K562 (cell line): ENCODE results near the gene NMRK1. TPM values are rescaled to one million over a fixed set of nuclear protein-coding genes. Genes with fewer than 3 reads are reported as not detected.

Experiments
- ATAC-seq: fragments of 200-7000 bp; cut with Tn5 transposase; 3 replicates; pipeline ENCODE4 v1.9.1; 2020; ENCODE audit warnings: moderate library complexity
- BruUV-seq: library from RNA; stranded (reverse); fragments of 400-500 nt; replicated peaks from 2 replicates; lab custom pipeline; 2021; lab: Mats Ljungman, UMichigan
- CTCF ChIA-PET: fragments of 300-600 bp; formaldehyde crosslinking; extraction: SDS; loops from one replicate; lab custom pipeline; 2021; ENCODE audit warnings: low intra/inter-chr PET ratio; lab: Yijun Ruan, JAX
- POLR2A ChIA-PET: fragments of 300-600, 350-650 bp; sonication (Branson Sonifier 250); formaldehyde crosslinking; extraction: SDS; loops from one replicate; lab custom pipeline; 2021; ENCODE audit warnings: antibody characterized with exemption, inconsistent platforms; lab: Yijun Ruan, JAX
- DNase-seq, 4 experiments: peaks; one replicate each; pipeline versions ENCODE4 v3.0.0 to v3.0.0-alpha.2; 2011 to 2018; ENCODE audit warnings: low spot score in 3 of 4, mixed read lengths in 3 of 4; ENCODE audit errors: extremely low read depth in 1 of 4
- FAIRE-seq: peaks from 2 replicates; lab custom pipeline; 2011; peaks lifted over from hg19 to GRCh38; lab: Jason Lieb, UNC
- H2AFZ ChIP-seq: 2 replicates; pipeline ENCODE4 v1.6.0; 2011; ENCODE audit warnings: low read depth, low read length, control low read depth, inconsistent platforms
- H3K27ac ChIP-seq: fragments of 200-600 bp; 3 replicates; pipeline ENCODE4 v1.8.0; 2011; ENCODE audit warnings: low read depth, mild to moderate bottlenecking, control low read depth, inconsistent platforms, low read length, moderate library complexity, mixed read lengths; ENCODE audit errors: extremely low read depth
- H3K27me3 ChIP-seq, 2 experiments: fragments of 300-600 bp in 1 of 2; 2 replicates in 1 of 2; 3 replicates in 1 of 2; pipeline versions ENCODE4 v1.6.0 to v1.8.0; 2011; ENCODE audit warnings: inconsistent platforms in 2 of 2, low read length in 2 of 2, mild to moderate bottlenecking in 1 of 2, mixed read lengths in 1 of 2, moderate library complexity in 1 of 2; ENCODE audit not compliant: control insufficient read depth in 2 of 2, insufficient read depth in 2 of 2
- H3K36me3 ChIP-seq: fragments of 300-600 bp; 3 replicates; pipeline ENCODE4 v1.8.0; 2011; ENCODE audit warnings: mild to moderate bottlenecking, low read length, inconsistent platforms; ENCODE audit not compliant: control insufficient read depth, insufficient read depth
- H3K4me1 ChIP-seq, 2 experiments: fragments of 200-600 bp in 1 of 2; replicated peaks in 1 of 2; 2 replicates in 1 of 2; 3 replicates in 1 of 2; pipeline versions ENCODE4 v1.5.1 to v1.8.0; 2011; ENCODE audit warnings: inconsistent platforms in 2 of 2, low read length in 2 of 2, mild to moderate bottlenecking in 1 of 2, mixed read lengths in 1 of 2, moderate library complexity in 1 of 2; ENCODE audit not compliant: control insufficient read depth in 2 of 2, insufficient read depth in 2 of 2
- H3K4me2 ChIP-seq: 2 replicates; pipeline ENCODE4 v1.6.1; 2011; ENCODE audit warnings: low read length, control low read depth, inconsistent platforms, mixed read lengths; ENCODE audit not compliant: insufficient read depth
- H3K4me3 ChIP-seq: fragments of 200-600 bp; sonication (generic), shearing (Covaris generic); 2 replicates; pipeline ENCODE4 v1.5.1; 2016; ENCODE audit warnings: control low read depth, inconsistent platforms
- H3K79me2 ChIP-seq: fragments of 200-600 bp; 3 replicates; pipeline ENCODE4 v1.8.0; 2011; ENCODE audit warnings: low read length, inconsistent platforms; ENCODE audit not compliant: control insufficient read depth, insufficient read depth
- H3K9ac ChIP-seq, 2 experiments: 2 replicates each; pipeline versions ENCODE4 v1.6.0 to v1.6.1; 2011; ENCODE audit warnings: low read depth in 2 of 2, low read length in 2 of 2, control low read depth in 1 of 2, inconsistent platforms in 1 of 2, mild to moderate bottlenecking in 1 of 2, mixed read lengths in 1 of 2; ENCODE audit not compliant: insufficient read depth in 1 of 2
- H3K9me1 ChIP-seq: one replicate; pipeline ENCODE4 v1.6.0; 2011; ENCODE audit warnings: inconsistent platforms, mild to moderate bottlenecking, low read length, moderate library complexity; ENCODE audit not compliant: control insufficient read depth, insufficient read depth
- H3K9me3 ChIP-seq: replicated peaks from 2 replicates; pipeline ENCODE4 v1.5.1; 2011; ENCODE audit warnings: low read depth, low read length, inconsistent platforms; ENCODE audit not compliant: control insufficient read depth, insufficient read depth
- H4K20me1 ChIP-seq: replicated peaks from 2 replicates; pipeline ENCODE4 v1.6.1; 2011; ENCODE audit warnings: low read length, inconsistent platforms, mixed read lengths; ENCODE audit not compliant: control insufficient read depth, insufficient read depth
- NFE2L1 ChIP-seq: fragments of 450-650 bp; IDR thresholded peaks from 2 replicates; pipeline ENCODE4 v1.6.1; 2016; ENCODE audit warnings: missing genetic modification characterization, low read depth, mild to moderate bottlenecking, missing compliant biosample characterization, moderate library complexity, borderline replicate concordance
- NFIC ChIP-seq: fragments of 450-650 bp; IDR thresholded peaks from 2 replicates; pipeline ENCODE4 v1.6.1; 2017; ENCODE audit warnings: mild to moderate bottlenecking, inconsistent platforms
- NFIX ChIP-seq: fragments of 250-450 bp; sonication (Bioruptor Pico); IDR thresholded peaks from 2 replicates; pipeline ENCODE4 v1.4.0; 2020; ENCODE audit warnings: low read depth, mild to moderate bottlenecking, moderate library complexity
- PPARD ChIP-seq: fragments of 250-450 bp; sonication (Bioruptor Pico); IDR thresholded peaks from 2 replicates; pipeline ENCODE4 v1.8.0; 2022; ENCODE audit warnings: inconsistent platforms, mild to moderate bottlenecking, moderate library complexity
- RBM14 ChIP-seq: fragments of 200-400 bp; formaldehyde crosslinking; IDR thresholded peaks from 2 replicates; pipeline ENCODE4 v1.6.1; 2018; ENCODE audit warnings: low read depth, mild to moderate bottlenecking, low read length, moderate library complexity, borderline replicate concordance; ENCODE audit not compliant: insufficient read depth
- ZNF584 ChIP-seq: fragments of 200-800 bp; sonication (Bioruptor generic); IDR thresholded peaks from 2 replicates; pipeline ENCODE4 v1.6.1; 2016; ENCODE audit warnings: low read depth, mild to moderate bottlenecking, missing genetic modification characterization, missing compliant biosample characterization
- ZZZ3 ChIP-seq: fragments of 450-650 bp; IDR thresholded peaks from 2 replicates; pipeline ENCODE4 v1.6.1; 2016; ENCODE audit warnings: antibody characterized with exemption, mild to moderate bottlenecking, moderate library complexity
- WGBS: fragments of 100-300 bp; shearing (Covaris generic); methylation state at CpG from one replicate; pipeline ENCODE4 v1.1.6; 2016; ENCODE audit warnings: low coverage, mixed read lengths; ENCODE audit not compliant: insufficient coverage; ENCODE audit errors: missing lambda C conversion rate; 5-methylcytosine and 5-hydroxymethylcytosine counted together
- in situ Hi-C: fragments of 300-500 bp; cut with MboI; formaldehyde crosslinking; loops from 4 replicates; pipeline ENCODE4 v1.15.0; 2018; ENCODE audit warnings: inconsistent platforms, mixed read lengths
- intact Hi-C: fragments of 100-400 bp; cut with micrococcal nuclease; formaldehyde crosslinking; loops from 2 replicates; pipeline ENCODE4 v1.14.2; 2022
- polyA plus RNA-seq, 8 experiments: library from polyadenylated mRNA; depleted of rRNA in 4 of 8; stranded (reverse) in 5 of 8; unstranded in 3 of 8; fragments of >200 nt; fragmentation: Nextera tagmentation in 2 of 8; fragmentation: Illumina TruSeq in 1 of 8; extraction: Ambion mirVana in 2 of 8; extraction: Trizol in 1 of 8; gene quantifications; 2 replicates each; pipeline versions ENCODE4 v1.2.1 to v1.2.3, GENCODE V29; 2011 to 2014; ENCODE audit warnings: inconsistent platforms in 1 of 8, missing spikeins in 1 of 8
- total RNA-seq, 7 experiments: library from RNA; depleted of rRNA in 6 of 7; stranded (reverse); fragments of >200 nt in 6 of 7; fragmentation: Illumina TruSeq in 2 of 7; extraction: Trizol in 2 of 7; gene quantifications; 2 replicates each; pipeline versions ENCODE4 v1.2.1 to v1.2.3, GENCODE V29; 2011 to 2021; ENCODE audit warnings: low replicate concordance in 1 of 7
- TF ChIP-seq, protein P1 (sequence below): sonication (generic); formaldehyde crosslinking; IDR thresholded peaks from 2 replicates; pipeline ENCODE4 v1.8.1; 2023; ENCODE audit warnings: mild to moderate bottlenecking, missing genetic modification reagents
- TF ChIP-seq, protein P2 (sequence below), 2 experiments: fragments of 450-650 bp in 1 of 2; sonication (generic) in 1 of 2; formaldehyde crosslinking in 1 of 2; IDR thresholded peaks in 1 of 2; conservative IDR thresholded peaks in 1 of 2; 2 replicates each; pipeline versions ENCODE4 v1.6.1 to v1.8.1; 2016 to 2023; ENCODE audit warnings: mild to moderate bottlenecking in 2 of 2, moderate library complexity in 2 of 2, inconsistent platforms in 1 of 2, missing genetic modification reagents in 1 of 2

Gene NMRK1
- total and polyA plus RNA-seq, 9 of the 15 experiments (the other 6 are each of a cell fraction or from before 2014, with no cell fraction given), result 1.1 to 3.5 (median 1.7) TPM

DNA sequence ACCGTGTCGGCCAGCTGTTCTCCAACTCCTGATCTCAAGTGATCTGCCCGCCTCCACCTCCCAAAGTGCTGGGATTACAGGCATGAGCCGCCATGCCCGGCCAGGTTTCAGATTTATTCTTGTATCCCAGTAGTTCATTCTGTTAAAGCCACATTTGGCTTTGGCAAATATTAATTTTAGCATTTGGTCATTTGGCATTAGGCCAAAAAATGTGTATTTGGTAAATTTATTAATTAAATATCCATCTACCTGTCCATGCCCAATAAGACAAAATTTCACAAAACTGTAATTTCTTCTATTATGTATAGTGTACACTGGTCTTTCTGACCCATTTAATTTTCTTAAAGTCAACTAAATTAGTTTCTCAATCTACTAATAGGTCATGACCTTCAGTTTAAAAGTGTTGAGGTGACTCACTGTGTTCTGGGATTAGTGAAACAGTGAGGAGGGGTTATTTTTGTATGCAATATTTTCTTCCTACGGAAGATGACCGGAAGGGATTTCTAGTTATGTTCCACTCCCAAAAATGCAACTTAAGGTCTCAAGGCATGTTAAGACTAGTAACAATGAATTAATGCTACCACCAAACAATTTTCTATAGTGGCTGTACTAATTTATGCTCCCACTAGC lies 21.4 kb upstream of the NMRK1 start:
- no TSS peak for BruUV-seq
- in situ Hi-C loops, result no loop called here
- no peaks in the 10 kb centered on the region for H3K79me2 ChIP-seq
- no peak overlapping the region for H3K4me3 ChIP-seq
- no peaks in the 10 kb centered on the region for H3K9me3 ChIP-seq
- H3K9me1 ChIP-seq, result no peaks in the 10 kb centered on the region
- H4K20me1 ChIP-seq, result no peaks in the 10 kb centered on the region
- ChIA-PET POLR2A (interaction anchor here (0.8 kb wide), 1 partner anchor 81 kb away, joined by 3 read pairs; the partner anchor contains the start of gene CARNMT1), CTCF (no interaction called here)
- FAIRE-seq, result no peak
- no peak overlapping the region for H3K9ac ChIP-seq
- DNase-seq, result no peak
- ATAC-seq, result no peak
- H3K36me3 ChIP-seq, result no peaks in the 10 kb centered on the region
- H3K27me3 ChIP-seq, result no peaks in the 10 kb centered on the region
- H3K27ac ChIP-seq, result no peak overlapping the region
- H3K4me2 ChIP-seq, result no peak overlapping the region
- no peaks in the 10 kb centered on the region for H3K4me1 ChIP-seq
- WGBS, result 95% methylated on average over 7 of the region's 7 CpGs
- intact Hi-C loops, result no loop called here
- TF ChIP-seq NFE2L1 (tag) (no peak), NFIC (peak; percentile 86), ZNF584 (no peak), NFIX (peak; percentile 70), ZZZ3 (no peak), RBM14 (no peak), PPARD (CRISPR knock-in tag) (no peak)
- TF ChIP-seq, protein P1, sequence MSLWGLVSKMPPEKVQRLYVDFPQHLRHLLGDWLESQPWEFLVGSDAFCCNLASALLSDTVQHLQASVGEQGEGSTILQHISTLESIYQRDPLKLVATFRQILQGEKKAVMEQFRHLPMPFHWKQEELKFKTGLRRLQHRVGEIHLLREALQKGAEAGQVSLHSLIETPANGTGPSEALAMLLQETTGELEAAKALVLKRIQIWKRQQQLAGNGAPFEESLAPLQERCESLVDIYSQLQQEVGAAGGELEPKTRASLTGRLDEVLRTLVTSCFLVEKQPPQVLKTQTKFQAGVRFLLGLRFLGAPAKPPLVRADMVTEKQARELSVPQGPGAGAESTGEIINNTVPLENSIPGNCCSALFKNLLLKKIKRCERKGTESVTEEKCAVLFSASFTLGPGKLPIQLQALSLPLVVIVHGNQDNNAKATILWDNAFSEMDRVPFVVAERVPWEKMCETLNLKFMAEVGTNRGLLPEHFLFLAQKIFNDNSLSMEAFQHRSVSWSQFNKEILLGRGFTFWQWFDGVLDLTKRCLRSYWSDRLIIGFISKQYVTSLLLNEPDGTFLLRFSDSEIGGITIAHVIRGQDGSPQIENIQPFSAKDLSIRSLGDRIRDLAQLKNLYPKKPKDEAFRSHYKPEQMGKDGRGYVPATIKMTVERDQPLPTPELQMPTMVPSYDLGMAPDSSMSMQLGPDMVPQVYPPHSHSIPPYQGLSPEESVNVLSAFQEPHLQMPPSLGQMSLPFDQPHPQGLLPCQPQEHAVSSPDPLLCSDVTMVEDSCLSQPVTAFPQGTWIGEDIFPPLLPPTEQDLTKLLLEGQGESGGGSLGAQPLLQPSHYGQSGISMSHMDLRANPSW (CRISPR knock-in tag), result no peak
- TF ChIP-seq, protein P2, sequence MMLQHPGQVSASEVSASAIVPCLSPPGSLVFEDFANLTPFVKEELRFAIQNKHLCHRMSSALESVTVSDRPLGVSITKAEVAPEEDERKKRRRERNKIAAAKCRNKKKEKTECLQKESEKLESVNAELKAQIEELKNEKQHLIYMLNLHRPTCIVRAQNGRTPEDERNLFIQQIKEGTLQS (IDR thresholded peaks at IDR 0.05), result no peak
- TF ChIP-seq, protein P2 (CRISPR knock-in tag; conservative IDR thresholded peaks at IDR 0.05), result no peak
- H2AFZ ChIP-seq, result no peak overlapping the region
